Osteocyte (in vitro differentiated cells): ENCODE data around the gene NIPA2. TPM values are rescaled to one million over a fixed set of nuclear protein-coding genes. Genes with fewer than 3 reads are reported as not detected.

Experiments used
- DNase-seq: peaks from one replicate; pipeline ENCODE4 v3.0.0; 2021; ENCODE audit warnings: mixed read lengths; ENCODE audit not compliant: unreplicated experiment; ENCODE audit errors: extremely low spot score
- H3K27ac Mint-ChIP-seq: one replicate; pipeline ENCODE4 v1.8.0; 2021; ENCODE audit warnings: mild to moderate bottlenecking, mixed read lengths; ENCODE audit not compliant: unreplicated experiment
- H3K27me3 Mint-ChIP-seq: one replicate; pipeline ENCODE4 v1.8.0; 2021; ENCODE audit warnings: mixed read lengths; ENCODE audit not compliant: unreplicated experiment
- H3K36me3 Mint-ChIP-seq: one replicate; pipeline ENCODE4 v1.8.0; 2021; ENCODE audit warnings: mixed read lengths; ENCODE audit not compliant: unreplicated experiment
- H3K4me1 Mint-ChIP-seq: one replicate; pipeline ENCODE4 v1.8.0; 2021; ENCODE audit warnings: mixed read lengths; ENCODE audit not compliant: unreplicated experiment
- H3K4me3 Mint-ChIP-seq: one replicate; pipeline ENCODE4 v1.8.0; 2021; ENCODE audit warnings: mild to moderate bottlenecking, moderate library complexity, mixed read lengths; ENCODE audit not compliant: unreplicated experiment
- H3K9me3 Mint-ChIP-seq: one replicate; pipeline ENCODE4 v1.8.0; 2021; ENCODE audit warnings: mixed read lengths; ENCODE audit not compliant: unreplicated experiment
- total RNA-seq: library from RNA; stranded (reverse); gene quantifications from 2 replicates; pipeline ENCODE4 v1.2.1, GENCODE V29; 2021
- TF ChIP-seq, protein P1 (sequence below): fragments of 200-600 bp; sonication (generic); IDR thresholded peaks from 2 replicates; pipeline ENCODE4 v1.5.0; 2021; ENCODE audit warnings: antibody characterized with exemption, mild to moderate bottlenecking, moderate library complexity

Gene NIPA2
- total RNA-seq, 1 donor from 2014 or later: 57.1 TPM

DNA sequence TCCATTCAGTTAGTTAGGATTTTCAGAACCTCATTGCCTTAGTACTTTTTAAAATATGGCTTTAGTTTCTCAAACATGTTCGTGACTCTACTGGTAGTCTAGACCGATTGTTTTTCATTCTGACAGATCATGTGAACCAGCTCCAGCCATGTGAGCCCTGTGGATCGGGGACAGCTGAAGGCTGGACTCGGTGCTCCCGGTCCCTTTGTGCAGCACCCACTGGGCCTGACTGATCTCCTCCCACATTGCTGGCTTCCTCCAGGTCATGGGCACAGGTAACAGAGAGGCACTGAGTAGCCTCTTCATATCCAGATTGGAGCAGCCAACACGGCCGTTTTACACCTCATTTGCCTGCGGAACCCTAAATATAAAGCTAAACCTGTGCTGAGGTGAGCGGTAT, 30.5 kb downstream of the NIPA2 start:
- Mint-ChIP-seq H3K27ac (no peak overlapping the region), H3K4me3 (no peak overlapping the region), H3K9me3 (no peaks in the 10 kb centered on the region), H3K36me3 (peaks cover 74% of the 10 kb centered on the region), H3K27me3 (no peaks in the 10 kb centered on the region), H3K4me1 (peaks cover 10% of the 10 kb centered on the region)
- DNase-seq: no peak
- TF ChIP-seq, protein P1, sequence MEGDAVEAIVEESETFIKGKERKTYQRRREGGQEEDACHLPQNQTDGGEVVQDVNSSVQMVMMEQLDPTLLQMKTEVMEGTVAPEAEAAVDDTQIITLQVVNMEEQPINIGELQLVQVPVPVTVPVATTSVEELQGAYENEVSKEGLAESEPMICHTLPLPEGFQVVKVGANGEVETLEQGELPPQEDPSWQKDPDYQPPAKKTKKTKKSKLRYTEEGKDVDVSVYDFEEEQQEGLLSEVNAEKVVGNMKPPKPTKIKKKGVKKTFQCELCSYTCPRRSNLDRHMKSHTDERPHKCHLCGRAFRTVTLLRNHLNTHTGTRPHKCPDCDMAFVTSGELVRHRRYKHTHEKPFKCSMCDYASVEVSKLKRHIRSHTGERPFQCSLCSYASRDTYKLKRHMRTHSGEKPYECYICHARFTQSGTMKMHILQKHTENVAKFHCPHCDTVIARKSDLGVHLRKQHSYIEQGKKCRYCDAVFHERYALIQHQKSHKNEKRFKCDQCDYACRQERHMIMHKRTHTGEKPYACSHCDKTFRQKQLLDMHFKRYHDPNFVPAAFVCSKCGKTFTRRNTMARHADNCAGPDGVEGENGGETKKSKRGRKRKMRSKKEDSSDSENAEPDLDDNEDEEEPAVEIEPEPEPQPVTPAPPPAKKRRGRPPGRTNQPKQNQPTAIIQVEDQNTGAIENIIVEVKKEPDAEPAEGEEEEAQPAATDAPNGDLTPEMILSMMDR: no peak

DNA sequence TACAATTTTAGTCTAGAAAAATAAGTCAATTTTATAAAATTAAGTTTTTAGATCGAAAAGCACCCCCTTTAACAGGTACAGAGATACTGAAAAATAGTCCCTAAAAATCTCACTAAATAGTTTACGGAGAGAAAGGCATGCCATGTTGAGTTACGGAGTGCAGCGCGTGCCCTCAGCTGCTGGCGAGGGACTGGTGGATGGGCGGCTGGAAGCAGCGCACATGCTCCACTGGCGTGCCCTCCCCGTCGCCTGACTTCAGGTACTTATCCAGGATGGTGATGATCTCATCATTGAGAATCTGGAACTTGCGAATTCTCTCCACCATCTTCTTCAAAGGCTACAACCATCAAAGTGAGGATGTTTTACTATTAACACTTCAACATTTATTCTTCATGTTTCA, 31.4 kb downstream of the NIPA2 start:
- no peak overlapping the region for H3K4me3 Mint-ChIP-seq
- no peaks in the 10 kb centered on the region for H3K9me3 Mint-ChIP-seq
- H3K27ac Mint-ChIP-seq: no peak overlapping the region
- TF ChIP-seq, protein P1: no peak
- H3K36me3 Mint-ChIP-seq: peaks cover 75% of the 10 kb centered on the region
- no peaks in the 10 kb centered on the region for H3K27me3 Mint-ChIP-seq
- peaks cover 2% of the 10 kb centered on the region for H3K4me1 Mint-ChIP-seq
- DNase-seq: no peak

DNA sequence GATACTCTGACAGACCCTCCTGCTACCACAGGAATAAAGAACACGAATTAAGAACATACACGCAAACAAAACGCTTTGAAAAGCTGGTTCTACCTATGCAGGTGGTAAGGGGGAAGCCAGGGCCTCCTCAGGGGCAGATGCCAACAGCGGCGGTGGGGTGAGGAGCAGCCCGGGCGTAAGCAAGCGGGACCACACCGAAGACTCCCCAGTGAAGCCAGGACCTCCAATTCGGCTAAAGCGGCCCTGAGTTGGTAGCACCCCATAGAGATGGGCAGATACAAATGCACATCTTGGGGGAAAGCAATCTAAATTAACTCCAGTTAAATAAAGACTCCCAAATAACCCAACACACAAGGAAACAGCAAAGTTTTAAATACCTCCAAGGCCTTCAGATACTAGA, 32.4 kb downstream of the NIPA2 start:
- TF ChIP-seq, protein P1: no peak
- peaks cover 75% of the 10 kb centered on the region for H3K36me3 Mint-ChIP-seq
- no peaks in the 10 kb centered on the region for H3K27me3 Mint-ChIP-seq
- no peak overlapping the region for H3K27ac Mint-ChIP-seq
- H3K4me3 Mint-ChIP-seq: no peak overlapping the region
- no peaks in the 10 kb centered on the region for H3K9me3 Mint-ChIP-seq
- H3K4me1 Mint-ChIP-seq: peaks cover 2% of the 10 kb centered on the region
- no peak for DNase-seq

DNA sequence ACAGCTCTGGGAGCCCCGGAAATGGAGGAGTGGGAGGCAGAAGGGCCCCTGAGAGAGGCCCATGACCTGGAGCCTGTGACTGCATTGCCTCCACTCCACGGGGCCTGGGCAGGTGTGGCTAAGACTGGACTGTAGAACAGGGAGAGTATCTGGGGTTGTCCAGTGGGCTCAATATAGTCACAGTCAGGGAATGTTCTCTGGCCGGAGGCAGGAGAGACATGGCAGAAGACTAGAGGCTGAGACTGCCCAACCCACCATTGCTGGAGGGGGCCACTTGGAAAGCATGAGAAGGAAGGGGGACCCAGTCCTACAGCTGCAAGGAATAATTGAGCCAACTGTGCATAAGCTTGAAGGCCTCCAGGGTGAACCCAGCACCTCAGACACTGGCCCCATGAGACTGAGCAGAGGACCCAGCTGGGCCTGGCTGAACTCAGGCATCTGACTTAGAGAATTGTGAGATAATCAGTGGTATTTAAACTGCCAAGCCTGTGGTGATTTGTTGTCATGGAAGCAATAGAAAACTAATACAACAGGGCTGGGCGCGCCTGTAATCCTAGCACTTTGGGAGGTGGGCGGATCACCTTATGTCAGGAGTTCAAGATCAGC, 33.1 kb downstream of the NIPA2 start:
- H3K27ac Mint-ChIP-seq: no peak overlapping the region
- H3K4me3 Mint-ChIP-seq: no peak overlapping the region
- H3K36me3 Mint-ChIP-seq: peaks cover 71% of the 10 kb centered on the region
- H3K4me1 Mint-ChIP-seq: peaks cover 2% of the 10 kb centered on the region
- no peak for DNase-seq
- TF ChIP-seq, protein P1: no peak
- no peaks in the 10 kb centered on the region for H3K27me3 Mint-ChIP-seq
- no peaks in the 10 kb centered on the region for H3K9me3 Mint-ChIP-seq

DNA sequence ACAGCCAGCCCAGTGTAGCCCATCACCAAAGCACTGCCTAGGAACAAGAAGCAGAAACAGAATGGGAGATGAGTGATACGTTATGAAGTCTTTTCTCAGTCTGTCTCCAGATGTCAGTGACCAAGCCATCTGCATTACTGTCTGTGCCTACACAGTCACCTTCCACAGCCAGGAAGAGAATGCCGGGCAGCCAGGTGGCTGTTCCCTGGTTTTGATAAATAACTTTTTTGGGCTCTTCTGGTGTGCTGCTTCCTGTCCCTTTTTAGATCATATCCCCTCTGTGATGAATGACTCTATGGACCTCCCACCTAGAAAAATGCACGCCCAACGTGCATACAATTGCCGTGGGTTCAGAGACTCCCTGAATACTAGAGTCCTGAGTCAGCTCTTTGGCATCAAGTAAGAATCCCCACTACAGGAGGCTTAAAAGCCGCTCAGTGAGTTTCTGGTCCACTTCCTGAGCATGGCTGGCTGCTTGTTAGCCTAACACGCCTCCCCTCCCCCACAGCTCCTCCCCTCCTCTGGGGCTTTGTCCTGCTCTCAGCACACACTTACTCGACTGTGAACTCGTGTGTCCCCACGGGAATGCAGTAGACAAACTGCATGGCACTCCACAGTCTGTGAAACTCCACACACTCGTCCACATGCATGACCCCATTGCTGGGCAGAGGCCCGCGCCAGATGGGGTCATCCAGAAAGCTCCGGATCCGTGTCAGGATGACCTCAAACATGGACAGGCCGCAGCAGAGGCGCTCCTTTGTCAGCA, 34.7 kb downstream of the NIPA2 start:
- Mint-ChIP-seq H3K4me1 (peaks cover 2% of the 10 kb centered on the region), H3K9me3 (no peaks in the 10 kb centered on the region), H3K27me3 (no peaks in the 10 kb centered on the region), H3K36me3 (peaks cover 73% of the 10 kb centered on the region), H3K4me3 (no peak overlapping the region), H3K27ac (no peak overlapping the region)
- DNase-seq: no peak
- TF ChIP-seq, protein P1: no peak
